ENCODE measurements around the gene CFAP58.

- TF ChIP-seq CTCF (conservative IDR thresholded peaks at IDR 0.05 in 1 of 2, IDR thresholded peaks at IDR 0.05 in 1 of 2; ENCODE audit: extremely low read depth in 1 of 2, insufficient read depth in 1 of 2, low read depth in 1 of 2, low read length in 2 of 2) (no peak), EZH2 (IDR thresholded peaks at IDR 0.05; ENCODE audit: borderline replicate concordance, low read length) (no peak)
Measured at GRCh38 chr10:104437226-104437625, 83.6 kb downstream of the CFAP58 start.

Measured in mammary epithelial cell (primary cell).